Measurements from ENCODE around the gene CDC14B. TPM values are rescaled to one million over a fixed set of nuclear protein-coding genes. Genes with fewer than 3 reads are reported as not detected.

Gene CDC14B
- total and polyA plus RNA-seq, 2 donors (not counting 1 experiment from before 2014, with no cell fraction given), result 2.8 to 8.5 TPM

DNA sequence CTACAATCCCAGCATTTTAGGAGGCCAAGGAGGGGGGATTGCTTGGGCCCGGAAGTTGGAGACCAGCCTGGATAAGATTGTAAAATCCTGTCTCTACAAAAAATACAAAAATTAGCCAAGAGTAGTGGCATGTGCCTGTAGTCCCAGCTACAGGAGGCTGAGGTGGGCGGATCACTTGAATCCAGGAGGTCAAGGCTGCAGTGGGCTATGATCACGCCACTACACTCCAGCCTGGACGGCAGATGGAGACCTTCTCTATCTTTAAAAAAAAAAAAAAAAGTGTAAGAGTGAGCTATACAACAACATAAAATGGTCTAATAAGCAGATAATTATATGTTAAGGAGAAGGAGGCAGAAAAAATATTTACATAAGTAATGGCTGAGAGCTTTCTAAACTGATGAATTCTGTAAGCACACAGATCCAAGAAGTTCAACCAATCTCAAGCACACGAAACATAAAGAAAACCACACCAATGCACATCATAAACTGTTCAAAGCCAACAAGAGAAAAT lies 23.0 kb downstream of the CDC14B start:
- Histone ChIP-seq H3K4me3 (ENCODE audit: control extremely low read depth in 1 of 5, extremely low read depth in 1 of 5, insufficient read depth in 1 of 5, low read depth in 2 of 5, low read length in 4 of 5) (no peak overlapping the region), H2AFZ (ENCODE audit: insufficient read depth, low read depth, low read length, poor library complexity, severe bottlenecking) (no peak overlapping the region), H3K9ac (ENCODE audit: low read length) (no peak overlapping the region), H3K36me3 (replicated peaks in 1 of 2; ENCODE audit: control extremely low read depth in 1 of 2, control insufficient read depth in 1 of 2, extremely low read depth in 1 of 2, insufficient read depth in 2 of 2, low read length in 1 of 2) (no peaks in the 10 kb centered on the region), H3K9me3 (ENCODE audit: control extremely low read depth in 1 of 3, control insufficient read depth in 2 of 3, insufficient read depth in 1 of 3, low read length in 2 of 3) (peaks cover 0 to 3% (median 0%) of the 10 kb centered on the region in 3 donors), H3K4me1 (ENCODE audit: control insufficient read depth in 2 of 2, insufficient read depth in 2 of 2, low read length in 2 of 2) (no peaks in the 10 kb centered on the region), H4K20me1 (ENCODE audit: control insufficient read depth, insufficient read depth, low read length, poor library complexity, severe bottlenecking) (no peaks in the 10 kb centered on the region), H3K27ac (ENCODE audit: low read length in 2 of 2) (no peak overlapping the region), H3K4me2 (replicated peaks; ENCODE audit: low read depth, low read length, poor library complexity, severe bottlenecking) (no peak overlapping the region), H3K79me2 (ENCODE audit: control insufficient read depth, insufficient read depth, low read length) (no peaks in the 10 kb centered on the region), H3K27me3 (replicated peaks in 1 of 4; ENCODE audit: control extremely low read depth in 1 of 4, control insufficient read depth in 3 of 4, insufficient read depth in 4 of 4, low read length in 3 of 4) (peaks cover 0 to 4% (median 0%) of the 10 kb centered on the region in 4 experiments)
- intact Hi-C loops (cut with micrococcal nuclease), result no loop called here
- TF ChIP-seq, protein P1, sequence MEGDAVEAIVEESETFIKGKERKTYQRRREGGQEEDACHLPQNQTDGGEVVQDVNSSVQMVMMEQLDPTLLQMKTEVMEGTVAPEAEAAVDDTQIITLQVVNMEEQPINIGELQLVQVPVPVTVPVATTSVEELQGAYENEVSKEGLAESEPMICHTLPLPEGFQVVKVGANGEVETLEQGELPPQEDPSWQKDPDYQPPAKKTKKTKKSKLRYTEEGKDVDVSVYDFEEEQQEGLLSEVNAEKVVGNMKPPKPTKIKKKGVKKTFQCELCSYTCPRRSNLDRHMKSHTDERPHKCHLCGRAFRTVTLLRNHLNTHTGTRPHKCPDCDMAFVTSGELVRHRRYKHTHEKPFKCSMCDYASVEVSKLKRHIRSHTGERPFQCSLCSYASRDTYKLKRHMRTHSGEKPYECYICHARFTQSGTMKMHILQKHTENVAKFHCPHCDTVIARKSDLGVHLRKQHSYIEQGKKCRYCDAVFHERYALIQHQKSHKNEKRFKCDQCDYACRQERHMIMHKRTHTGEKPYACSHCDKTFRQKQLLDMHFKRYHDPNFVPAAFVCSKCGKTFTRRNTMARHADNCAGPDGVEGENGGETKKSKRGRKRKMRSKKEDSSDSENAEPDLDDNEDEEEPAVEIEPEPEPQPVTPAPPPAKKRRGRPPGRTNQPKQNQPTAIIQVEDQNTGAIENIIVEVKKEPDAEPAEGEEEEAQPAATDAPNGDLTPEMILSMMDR (IDR thresholded peaks at IDR 0.05), result no peak
- no peak for TF ChIP-seq EZH2 (IDR thresholded peaks at IDR 0.05; ENCODE audit: borderline replicate concordance, insufficient read depth, low read depth, low read length, poor library complexity, severe bottlenecking)
- POLR2A ChIA-PET, result no interaction called here
- Mint-ChIP-seq H3K27ac (no peak overlapping the region), H3K4me3 (no peak overlapping the region), H3K9me3 (ENCODE audit: insufficient read depth) (no peaks in the 10 kb centered on the region), H3K4me1 (no peaks in the 10 kb centered on the region), H3K27me3 (peaks cover 6% of the 10 kb centered on the region)
- ATAC-seq (ENCODE audit: low read depth) (no peak), DNase-seq (no peak)
- no CpG with 5 or more reads among the region's 5 CpGs for WGBS (ENCODE audit: insufficient coverage)
- CTCF ChIA-PET, result no interaction called here

DNA sequence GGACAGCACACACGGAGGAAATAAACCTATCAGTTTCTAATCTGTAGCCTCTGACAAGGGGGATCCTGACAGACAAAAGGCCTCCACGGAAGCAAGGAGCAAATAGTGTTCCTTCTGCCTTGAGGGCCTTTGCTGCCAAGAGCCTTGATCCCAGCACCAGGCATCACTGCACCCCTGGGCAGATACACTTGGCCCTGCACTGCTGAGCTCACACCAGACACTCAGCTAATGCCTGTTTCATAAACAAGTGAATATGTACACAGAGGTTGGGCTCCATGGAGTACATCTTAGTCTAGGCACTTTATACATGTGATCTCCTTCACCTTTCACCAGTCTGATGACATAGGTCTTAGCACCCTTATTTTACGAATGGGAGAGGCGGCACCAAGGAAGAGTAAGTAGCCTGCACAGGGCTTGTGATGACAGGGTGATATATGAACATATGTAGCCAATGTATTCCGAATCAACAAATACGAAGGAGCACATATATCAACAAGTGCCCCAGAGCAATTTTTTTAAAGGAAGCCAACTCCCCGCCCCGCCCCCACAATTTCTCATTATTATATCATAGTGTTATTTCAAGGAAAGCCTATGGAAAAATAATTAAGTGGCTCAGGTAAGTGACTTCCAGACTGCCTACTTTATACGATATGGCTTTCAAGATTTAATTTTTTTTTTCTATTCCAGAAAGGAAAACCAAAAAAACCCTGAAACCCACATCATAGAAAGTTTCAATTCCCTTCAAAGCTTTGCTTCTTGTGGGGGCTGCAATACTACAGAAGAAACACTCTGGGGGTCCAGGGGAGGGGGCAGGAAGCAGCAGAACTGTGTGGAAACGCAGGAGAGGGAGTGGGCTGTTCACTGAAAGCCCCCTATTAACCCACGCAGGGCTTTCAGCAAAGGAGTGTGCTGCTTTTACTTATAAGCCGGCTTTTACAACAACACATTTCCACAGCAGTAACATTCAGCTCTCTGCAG lies 32.0 kb downstream of the CDC14B start:
- no peaks in the 10 kb centered on the region for H3K79me2 ChIP-seq (ENCODE audit: control insufficient read depth, insufficient read depth, low read length)
- 96% methylated on average over 4 of the region's 12 CpGs for WGBS (ENCODE audit: insufficient coverage)
- H3K27me3 ChIP-seq (replicated peaks in 1 of 4; ENCODE audit: control extremely low read depth in 1 of 4, control insufficient read depth in 3 of 4, insufficient read depth in 4 of 4, low read length in 3 of 4), result peaks cover 0 to 8% (median 0%) of the 10 kb centered on the region in 4 experiments
- H3K9me3 ChIP-seq (ENCODE audit: control extremely low read depth in 1 of 3, control insufficient read depth in 2 of 3, insufficient read depth in 1 of 3, low read length in 2 of 3), result no peaks in the 10 kb centered on the region
- ChIA-PET POLR2A (no interaction called here), CTCF (no interaction called here)
- intact Hi-C loops (cut with micrococcal nuclease), result no loop called here
- DNase-seq (no peak), ATAC-seq (ENCODE audit: low read depth) (no peak)
- Mint-ChIP-seq H3K27ac (no peak overlapping the region), H3K27me3 (peaks cover 13% of the 10 kb centered on the region), H3K9me3 (ENCODE audit: insufficient read depth) (no peaks in the 10 kb centered on the region), H3K4me1 (no peaks in the 10 kb centered on the region), H3K4me3 (no peak overlapping the region)
- no peak overlapping the region for H3K4me3 ChIP-seq (ENCODE audit: control extremely low read depth in 1 of 5, extremely low read depth in 1 of 5, insufficient read depth in 1 of 5, low read depth in 2 of 5, low read length in 4 of 5)
- TF ChIP-seq, protein P1 (IDR thresholded peaks at IDR 0.05), result no peak
- TF ChIP-seq EZH2 (IDR thresholded peaks at IDR 0.05; ENCODE audit: borderline replicate concordance, insufficient read depth, low read depth, low read length, poor library complexity, severe bottlenecking), result no peak
- no peak overlapping the region for H3K27ac ChIP-seq (ENCODE audit: low read length in 2 of 2)
- no peaks in the 10 kb centered on the region for H3K4me1 ChIP-seq (ENCODE audit: control insufficient read depth in 2 of 2, insufficient read depth in 2 of 2, low read length in 2 of 2)
- no peak overlapping the region for H2AFZ ChIP-seq (ENCODE audit: insufficient read depth, low read depth, low read length, poor library complexity, severe bottlenecking)
- no peak overlapping the region for H3K4me2 ChIP-seq (replicated peaks; ENCODE audit: low read depth, low read length, poor library complexity, severe bottlenecking)
- no peak overlapping the region for H3K9ac ChIP-seq (ENCODE audit: low read length)
- no peaks in the 10 kb centered on the region for H3K36me3 ChIP-seq (replicated peaks in 1 of 2; ENCODE audit: control extremely low read depth in 1 of 2, control insufficient read depth in 1 of 2, extremely low read depth in 1 of 2, insufficient read depth in 2 of 2, low read length in 1 of 2)
- no peaks in the 10 kb centered on the region for H4K20me1 ChIP-seq (ENCODE audit: control insufficient read depth, insufficient read depth, low read length, poor library complexity, severe bottlenecking)

Data from B cell (primary cell).